Sciatic nerve (tissue), 2 donors: ENCODE results near the gene PURA. TPM values are rescaled to one million over a fixed set of nuclear protein-coding genes. Genes with fewer than 3 reads are reported as not detected.
"Not testable (repeated sequence)": the region's sequence is repeated elsewhere in the genome, so short reads cannot be mapped to it uniquely, and the experiment has no call there.

Experiments used
- ATAC-seq: fragments of 200-7000 bp; cut with Tn5 transposase; one replicate; pipeline ENCODE4 v1.9.1; 2020; ENCODE audit warnings: mild to moderate bottlenecking, moderate library complexity
- DNase-seq: peaks from one replicate; pipeline ENCODE4 v3.0.0-alpha.2; 2020; ENCODE audit warnings: low spot score
- intact Hi-C: fragments of 100-400 bp; cut with DNase I; formaldehyde crosslinking; loops from one replicate; pipeline ENCODE4 v1.14.2; 2022
- total RNA-seq: library from RNA; stranded (reverse); fragmentation: NEBNext Ultra II Directional; extraction: Animal tissue kit (Norgen Biotek cat#: 25700); gene quantifications from one replicate; pipeline ENCODE4 v1.2.1, GENCODE V29; 2021
- donor health status: DM: no; HTN: no; CAD: no.
- donor health status: DM: no; HTN: no; CAD: no.

Gene PURA
- total RNA-seq, 1 donor from 2014 or later: 61.0 TPM

GRCh38 chr5:140152022-140152999, 38.4 kb downstream of the PURA start:
- ATAC-seq (no peak), DNase-seq (no peak)
- intact Hi-C loops: no loop called here

GRCh38 chr5:140153255-140153654, 39.3 kb downstream of the PURA start:
- DNase-seq (no peak), ATAC-seq (no peak)
- intact Hi-C loops: no loop called here

- DNase-seq: no peak
- intact Hi-C loops: no loop called here
- no peak for ATAC-seq
These were observed 40.0 kb downstream of the PURA start for GRCh38 chr5:140153905-140154304.

- intact Hi-C loops: loop anchor here (5.0 kb wide), 1 partner anchor 83 kb away; no protein-coding TSS in a partner anchor
- ATAC-seq, DNase-seq: not testable (repeated sequence)
These were observed 40.9 kb downstream of the PURA start for GRCh38 chr5:140154710-140155381.

DNA sequence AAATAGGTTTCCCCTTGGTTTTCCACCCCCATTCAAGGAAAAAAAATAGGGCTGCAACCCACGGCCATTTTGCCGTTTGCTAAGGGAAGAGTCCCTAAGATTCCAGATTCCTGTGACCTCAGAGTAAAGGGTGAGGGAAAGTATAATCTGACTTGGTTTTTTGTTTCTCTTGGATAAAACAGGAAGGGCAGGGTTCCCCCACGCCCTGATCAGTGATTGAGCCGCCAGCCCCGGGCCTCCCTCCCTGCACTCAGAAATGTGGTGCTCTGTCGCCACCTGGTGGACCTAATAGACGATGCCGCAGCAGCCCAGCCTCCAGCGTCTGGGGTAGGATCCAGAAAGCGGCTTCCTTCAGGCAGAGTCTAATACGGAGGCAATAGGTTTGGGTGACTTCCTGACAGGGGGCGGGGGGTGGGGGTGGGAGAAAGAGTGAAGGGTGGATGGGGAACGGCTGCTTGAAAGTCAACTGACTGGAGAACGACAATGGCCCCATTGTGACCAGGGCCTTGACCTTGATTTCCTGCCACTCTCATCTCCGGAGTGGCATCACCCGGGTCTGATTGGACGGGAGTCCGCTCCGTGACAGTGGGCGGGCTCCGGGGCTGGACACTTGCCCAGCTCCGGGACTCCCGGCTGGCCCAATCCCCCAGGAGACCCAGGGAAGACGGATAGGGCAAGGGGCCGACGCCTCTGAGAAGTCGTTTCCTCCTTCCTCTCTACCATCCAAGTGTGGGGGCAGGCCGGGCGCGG, 43.3 kb downstream of the PURA start:
- DNase-seq: peak; percentile 95
- intact Hi-C loops: loop anchor here (5.0 kb wide), 1 partner anchor 85 kb away; no protein-coding TSS in a partner anchor
- peak; percentile 96 for ATAC-seq

DNA sequence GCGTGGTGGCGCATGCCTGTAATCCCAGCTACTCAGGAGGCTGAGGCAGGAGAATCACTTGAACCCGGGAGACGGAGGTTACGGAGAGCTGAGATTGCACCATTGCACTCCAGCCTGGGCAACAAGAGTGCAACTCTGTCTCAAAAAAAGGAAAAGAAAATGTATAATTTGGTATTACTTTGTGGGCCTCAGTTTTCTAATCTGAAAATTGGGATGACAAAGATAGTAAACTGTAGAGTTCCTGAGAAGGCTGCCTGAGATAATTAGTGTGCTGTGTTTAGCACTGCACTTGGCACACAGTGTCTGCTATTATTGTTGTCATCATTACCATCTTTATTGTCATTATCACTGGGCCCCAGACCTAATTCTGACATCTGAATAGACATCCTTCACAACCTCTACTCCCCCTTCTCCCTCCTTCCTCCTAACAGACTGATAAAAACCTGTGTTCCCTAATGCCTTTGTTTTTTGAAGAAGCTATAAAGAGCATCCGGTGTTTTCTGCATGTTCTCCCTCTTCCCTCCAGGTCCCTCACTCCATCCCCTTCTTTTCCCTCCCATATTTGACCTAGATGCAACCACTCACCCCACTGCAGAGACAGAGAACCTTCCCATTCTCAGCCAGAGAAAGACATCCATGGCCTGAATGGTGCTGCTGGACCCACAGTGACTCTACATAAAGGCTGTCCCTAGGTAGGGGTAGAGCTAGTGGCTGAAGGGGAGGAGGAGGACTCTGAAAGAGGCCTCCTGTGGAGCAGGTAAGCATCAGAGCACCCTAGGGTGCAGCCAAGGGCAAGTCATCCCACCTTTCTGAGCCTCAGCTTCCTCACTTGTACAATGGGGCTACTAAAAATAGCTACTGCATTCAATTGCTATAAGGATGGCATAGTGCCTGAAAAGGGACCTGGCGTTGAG, 45.4 kb downstream of the PURA start:
- no peak for ATAC-seq
- intact Hi-C loops: loop anchor here (5.0 kb wide), 1 partner anchor 87 kb away; no protein-coding TSS in a partner anchor

DNA sequence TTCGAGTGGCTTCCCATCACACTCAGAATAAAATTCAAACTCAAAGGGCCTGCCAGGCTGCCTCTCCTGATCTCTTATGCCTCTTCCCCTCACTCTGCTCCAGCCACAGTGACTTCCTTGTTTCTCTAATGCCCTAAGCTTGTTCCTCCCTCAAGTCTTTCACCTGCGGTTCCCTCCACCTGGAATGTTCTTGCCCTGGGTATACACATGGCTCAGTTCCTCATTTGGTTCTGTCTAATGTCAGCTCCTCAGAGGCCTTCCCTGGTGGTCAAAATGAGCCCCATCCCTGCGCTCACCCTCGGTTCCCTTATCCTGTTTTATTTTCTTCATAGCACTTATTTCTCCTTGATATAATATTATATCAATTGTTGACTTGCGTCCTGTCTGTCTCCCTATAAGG, 48.4 kb downstream of the PURA start:
- ATAC-seq (no peak), DNase-seq (no peak)
- intact Hi-C loops: no loop called here

More for the DNA sequence above, 45.4 kb downstream of the PURA start:
- no peak for DNase-seq

- ATAC-seq (no peak), DNase-seq (no peak)
- intact Hi-C loops: no loop called here
These were observed 48.9 kb downstream of the PURA start for GRCh38 chr5:140162781-140163180.

GRCh38 chr5:140165101-140165922, 51.4 kb downstream of the PURA start:
- DNase-seq: no peak
- ATAC-seq: no peak
- intact Hi-C loops: no loop called here

DNA sequence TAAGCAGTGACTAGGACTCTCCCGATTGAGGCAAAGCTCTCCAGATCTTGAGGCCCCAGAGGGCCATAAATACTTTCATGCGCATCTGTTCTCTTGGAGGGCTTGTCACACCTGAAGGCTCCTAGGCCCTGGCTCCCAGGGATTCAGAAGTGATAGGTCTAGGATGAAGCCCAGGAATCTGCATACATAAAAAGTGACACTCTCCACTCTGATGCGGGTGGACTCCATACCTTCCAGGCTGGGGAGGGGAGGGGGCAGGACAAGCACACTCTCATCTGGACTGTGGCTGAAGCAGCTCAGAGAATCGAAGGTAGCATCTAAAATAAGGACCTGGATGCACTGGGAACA, 52.0 kb downstream of the PURA start:
- intact Hi-C loops: no loop called here
- ATAC-seq: no peak

GRCh38 chr5:140166911-140167310, 53.0 kb downstream of the PURA start:
- intact Hi-C loops: no loop called here

More for the DNA sequence above, 52.0 kb downstream of the PURA start:
- no peak for DNase-seq

DNA sequence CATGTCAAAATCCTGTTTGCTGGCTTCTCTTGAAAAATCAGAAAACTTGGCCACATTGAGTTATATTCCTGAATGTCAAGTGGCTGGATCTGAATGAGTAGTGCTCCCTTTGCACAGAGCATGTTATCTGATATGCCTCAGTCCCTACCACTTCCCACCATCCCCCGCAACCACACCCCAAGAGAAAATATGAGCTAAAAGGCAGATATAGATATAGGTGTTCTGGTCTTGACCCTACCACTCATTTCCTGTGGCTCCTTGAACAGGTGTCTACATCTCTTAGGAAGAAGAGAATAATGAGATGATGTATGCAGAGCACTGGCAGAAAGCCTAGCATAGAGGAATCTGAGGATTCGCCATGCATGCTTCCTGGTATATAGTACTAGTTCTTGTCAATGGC, 54.5 kb downstream of the PURA start:
- intact Hi-C loops: no loop called here
- DNase-seq (no peak), ATAC-seq (no peak)

More at GRCh38 chr5:140166911-140167310, 53.0 kb downstream of the PURA start:
- ATAC-seq (peak; percentile 39), DNase-seq (no peak)

- DNase-seq: no peak
- intact Hi-C loops: no loop called here
- no peak for ATAC-seq
These were observed 55.5 kb downstream of the PURA start for GRCh38 chr5:140169410-140169809.

- no peak for DNase-seq
- intact Hi-C loops: no loop called here
These were observed 58.6 kb downstream of the PURA start for GRCh38 chr5:140172483-140172882.

DNA sequence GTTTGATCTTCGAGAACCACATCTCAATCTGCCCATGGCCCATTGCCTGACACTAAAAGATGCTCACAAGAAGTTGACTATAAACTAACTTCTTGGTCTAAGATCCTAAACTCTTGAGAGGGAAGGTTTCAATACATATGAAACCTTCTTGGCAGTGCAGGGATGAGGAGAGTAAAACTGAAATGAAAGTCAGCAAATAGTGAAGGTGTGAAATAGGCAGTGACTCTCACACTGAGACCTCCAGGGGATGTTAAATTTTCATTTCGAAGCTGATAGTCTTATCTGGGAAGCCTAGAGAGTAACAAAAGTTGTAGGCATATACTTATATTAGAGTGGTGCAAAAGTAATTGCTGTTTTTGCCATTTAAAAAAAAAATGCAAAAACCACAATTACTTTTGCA, 60.1 kb downstream of the PURA start:
- DNase-seq (no peak), ATAC-seq (no peak)
- intact Hi-C loops: no loop called here

More at GRCh38 chr5:140172483-140172882, 58.6 kb downstream of the PURA start:
- no peak for ATAC-seq

GRCh38 chr5:140174465-140175366, 60.8 kb downstream of the PURA start, which contains the start of gene CYSTM1:
Gene CYSTM1, plus strand, starts transcription at chr5:140175188. Its CDS starts 19,278 bp downstream, at chr5:140194466.
- DNase-seq: peak; percentile 98
- intact Hi-C loops: no loop called here
- peak; percentile 96 for ATAC-seq
